Glomerular visceral epithelial cell (primary cell): ENCODE measurements around the gene AIPL1.

ENCODE experiments used
- DNase-seq: peaks from one replicate; pipeline ENCODE4 v3.0.0-alpha.2; 2016; ENCODE audit errors: extremely low spot score

Gene AIPL1

DNA sequence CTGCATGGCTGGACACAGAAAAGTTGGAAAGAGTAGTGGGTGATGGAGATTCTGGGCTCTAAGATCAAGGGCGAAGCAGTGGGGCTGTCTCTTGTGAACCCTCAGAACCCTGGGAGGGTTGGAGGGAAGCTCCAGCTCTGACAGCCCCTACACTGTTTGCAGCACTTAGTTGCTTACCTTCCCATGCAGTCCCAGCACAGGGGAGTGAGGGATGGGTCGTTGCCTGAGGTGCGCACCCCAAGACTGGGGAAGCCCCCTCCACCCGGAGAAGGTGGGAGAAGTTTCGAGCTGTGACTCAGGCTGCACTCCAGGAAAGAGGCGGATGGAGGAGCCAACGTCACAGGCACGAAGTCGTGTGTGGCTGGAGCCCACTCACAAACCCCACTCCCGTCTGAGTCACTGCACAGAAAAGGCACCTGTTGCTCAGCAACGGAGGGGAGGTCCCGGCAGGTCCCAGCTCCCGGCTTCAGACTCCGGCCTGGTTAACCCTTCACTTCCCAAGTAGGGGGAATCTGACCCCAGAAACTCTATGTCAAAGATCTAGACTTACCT lies 60.1 kb downstream of the AIPL1 start:
- DNase-seq, result peak; percentile 77

- DNase-seq, result peak; percentile 4
Measured at GRCh38 chr17:6374271-6374691, 60.6 kb downstream of the AIPL1 start.
